Occipital lobe (tissue), 2 donors: Measurements from ENCODE around the gene DRC7. TPM values are rescaled to one million over a fixed set of nuclear protein-coding genes. Genes with fewer than 3 reads are reported as not detected.
"Not testable (repeated sequence)": the region's sequence is repeated elsewhere in the genome, so short reads cannot be mapped to it uniquely, and the experiment has no call there.

ENCODE experiments used
- DNase-seq: peaks from one replicate; lab custom pipeline; 2025; lab: John Stamatoyannopoulos, UW
- total RNA-seq: library from RNA; depleted of rRNA; stranded (reverse); fragments of >200 nt; gene quantifications from one replicate; pipeline ENCODE4 v1.2.3, GENCODE V29; 2014

DRC7 gene
- total RNA-seq, 1 donor from 2014 or later = 0.78 TPM

- DNase-seq = not testable (repeated sequence)
Observed at GRCh38 chr16:57712569-57712968, 18.0 kb downstream of the DRC7 start.

- no peak for DNase-seq
Observed at GRCh38 chr16:57713596-57713995, 19.0 kb downstream of the DRC7 start.

DNA sequence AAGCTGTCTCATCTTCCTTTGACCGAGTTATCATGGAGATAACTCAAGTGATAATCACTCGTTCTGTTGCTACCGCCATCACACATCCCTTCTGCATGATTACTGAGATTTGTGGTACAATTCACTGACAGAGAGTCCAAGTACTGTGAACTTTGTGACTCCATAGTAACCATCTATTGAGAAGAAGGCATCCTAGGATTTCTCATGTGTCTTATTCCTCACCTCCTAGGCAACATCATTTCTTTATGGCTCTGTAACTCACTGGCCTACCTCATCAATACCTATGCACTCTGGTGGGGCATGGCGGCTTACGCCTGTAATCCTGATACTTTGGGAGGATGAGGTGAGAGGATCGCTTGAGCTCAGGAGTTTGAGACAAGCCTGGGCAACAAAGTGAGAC lies 19.4 kb downstream of the DRC7 start:
- no peak for DNase-seq

GRCh38 chr16:57720142-57720575 lies 25.6 kb downstream of the DRC7 start:
- DNase-seq = no peak

DNA sequence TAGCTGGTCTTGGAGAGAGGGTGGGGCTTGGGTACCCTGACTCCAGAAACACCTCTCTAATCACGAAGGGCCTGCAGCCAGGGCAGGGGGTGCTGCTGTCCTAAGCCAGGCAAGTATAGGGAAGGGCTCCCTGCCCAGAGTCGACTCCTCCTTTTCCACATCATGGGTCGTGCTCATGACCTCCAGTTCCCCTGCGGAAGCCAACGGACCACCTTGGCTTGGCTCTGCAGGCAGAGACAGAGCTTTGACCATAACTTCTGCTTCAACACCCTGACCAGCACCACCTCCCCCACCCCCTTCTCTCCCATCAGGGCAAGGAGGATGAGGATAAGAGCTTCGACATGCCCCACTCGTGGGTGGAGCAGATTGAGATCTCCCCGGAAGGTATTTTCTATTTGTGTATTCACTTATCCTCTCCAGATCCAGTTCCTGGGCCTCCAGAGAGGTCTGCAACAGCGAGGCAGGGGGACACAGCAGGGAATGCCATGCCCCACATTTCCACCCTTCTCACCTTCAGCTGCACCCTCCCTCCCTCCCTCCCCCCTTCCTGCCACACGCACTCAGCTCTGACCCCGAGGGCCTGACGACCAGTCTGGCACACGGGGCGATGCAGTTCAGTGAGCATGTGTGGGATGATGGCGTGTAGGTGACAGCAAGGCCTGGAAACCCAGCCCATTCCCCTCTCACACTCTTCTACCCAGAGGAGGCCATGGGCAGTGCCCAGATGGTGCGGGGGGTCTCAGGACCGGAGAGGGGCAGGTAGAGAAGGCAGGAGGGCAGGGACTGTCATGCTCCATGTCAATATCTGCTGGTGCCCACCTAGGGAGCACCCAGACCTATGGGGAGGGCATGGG lies 27.0 kb downstream of the DRC7 start:
- no peak for DNase-seq

GRCh38 chr16:57722210-57722499 lies 27.5 kb downstream of the DRC7 start:
- no peak for DNase-seq

DNA sequence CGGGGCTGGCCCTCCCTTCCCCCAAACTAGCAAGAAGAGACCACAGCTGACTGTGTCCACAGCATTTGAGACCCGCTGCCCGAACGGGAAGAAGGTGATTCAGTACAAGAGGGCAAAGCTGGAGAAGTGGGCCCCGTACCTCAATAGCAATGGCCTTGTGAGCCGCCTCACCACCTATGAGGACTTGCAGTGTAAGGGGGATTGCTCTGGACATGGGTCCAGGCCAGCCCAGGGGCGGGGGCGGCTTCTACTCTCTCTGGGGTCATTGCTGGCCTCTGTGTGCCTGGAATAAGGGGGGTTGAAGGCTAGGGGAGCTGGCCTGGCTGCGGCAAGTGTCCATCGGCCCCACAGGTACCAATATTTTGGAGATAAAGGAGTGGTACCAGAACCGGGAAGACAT lies 28.0 kb downstream of the DRC7 start:
- no peak for DNase-seq

GRCh38 chr16:57723170-57723569 lies 28.6 kb downstream of the DRC7 start:
- no peak for DNase-seq

DNA sequence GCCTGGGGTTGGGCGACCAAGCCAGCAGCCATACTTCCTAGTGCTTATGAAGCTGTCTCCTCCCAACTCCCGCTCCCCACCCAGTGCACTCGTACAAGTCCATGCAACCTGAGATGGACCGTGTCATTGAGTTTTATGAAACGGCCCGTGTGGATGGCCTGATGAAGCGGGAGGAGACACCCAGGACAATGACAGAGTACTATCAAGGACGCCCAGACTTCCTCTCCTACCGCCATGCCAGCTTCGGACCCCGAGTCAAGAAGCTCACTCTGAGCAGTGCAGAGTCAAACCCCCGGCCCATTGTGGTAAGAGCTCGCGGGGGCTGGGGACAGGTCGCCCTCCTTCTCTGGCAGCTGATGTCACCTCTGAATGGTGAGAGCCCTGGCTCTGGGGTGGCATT lies 29.9 kb downstream of the DRC7 start:
- DNase-seq = no peak

DNA sequence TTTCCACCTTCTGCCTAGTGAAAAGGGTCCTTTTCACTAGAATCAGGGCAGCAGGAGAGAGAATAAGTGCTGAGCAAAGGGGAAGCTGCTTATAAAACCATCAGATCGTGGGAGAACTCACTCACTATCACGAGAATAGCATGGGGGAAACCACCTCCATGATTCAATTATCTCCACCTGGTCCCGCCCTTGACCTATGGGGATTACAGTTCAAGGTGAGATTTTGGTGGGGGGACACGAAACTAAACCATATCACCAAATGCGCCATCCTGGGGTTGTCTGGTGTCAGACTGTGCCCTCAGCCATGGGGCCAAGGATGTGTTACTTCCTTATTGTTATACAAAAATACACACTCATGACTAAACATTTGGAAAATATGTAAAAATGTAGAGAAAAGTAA lies 30.5 kb downstream of the DRC7 start:
- DNase-seq = no peak

DNA sequence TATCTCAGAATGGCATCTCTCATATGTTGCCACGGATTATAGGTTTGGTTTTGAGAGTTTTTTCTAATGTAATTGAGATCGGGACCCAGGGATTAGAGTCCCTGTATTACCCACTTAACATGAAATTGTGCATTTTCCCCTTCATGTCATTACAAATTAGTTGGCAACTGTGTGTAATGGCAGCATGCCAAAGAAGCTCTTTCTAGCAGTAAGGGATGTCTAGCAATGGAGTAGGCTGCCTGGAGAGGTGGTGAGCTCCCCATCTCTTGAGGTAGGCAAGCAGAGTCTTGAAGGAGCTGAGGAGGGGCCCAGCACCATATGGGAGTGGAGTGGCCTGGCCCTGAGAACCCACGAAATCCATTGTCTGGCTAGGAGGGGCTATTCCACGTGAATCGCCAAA lies 30.9 kb downstream of the DRC7 start:
- DNase-seq = no peak

- no peak for DNase-seq
Observed at GRCh38 chr16:57725976-57726375, 31.4 kb downstream of the DRC7 start.

DNA sequence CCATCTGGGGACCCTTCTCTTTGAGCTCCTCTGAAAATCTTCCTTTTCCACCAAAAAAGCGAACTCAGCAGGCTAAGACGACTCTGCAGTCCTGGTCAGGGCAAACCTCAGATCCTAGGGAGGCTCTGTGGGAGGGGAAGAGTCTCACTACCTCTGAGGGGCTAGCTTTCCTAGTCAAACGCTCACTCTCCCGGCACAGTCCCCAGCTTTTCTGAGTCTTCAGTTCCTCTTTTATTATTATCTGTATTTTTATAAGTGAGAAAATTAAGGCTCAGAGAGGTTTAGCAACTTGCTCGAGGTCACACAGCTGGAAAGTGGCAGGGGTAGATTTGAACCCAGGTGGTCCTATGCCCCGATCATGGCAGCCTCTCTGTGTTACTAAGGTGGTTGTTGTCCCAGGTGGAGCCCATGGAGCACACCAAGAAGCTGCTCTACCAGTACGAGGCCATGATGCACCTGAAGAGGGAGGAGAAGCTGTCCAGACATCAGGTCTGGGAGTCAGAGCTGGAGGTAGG lies 31.9 kb downstream of the DRC7 start:
- no peak for DNase-seq

DNA sequence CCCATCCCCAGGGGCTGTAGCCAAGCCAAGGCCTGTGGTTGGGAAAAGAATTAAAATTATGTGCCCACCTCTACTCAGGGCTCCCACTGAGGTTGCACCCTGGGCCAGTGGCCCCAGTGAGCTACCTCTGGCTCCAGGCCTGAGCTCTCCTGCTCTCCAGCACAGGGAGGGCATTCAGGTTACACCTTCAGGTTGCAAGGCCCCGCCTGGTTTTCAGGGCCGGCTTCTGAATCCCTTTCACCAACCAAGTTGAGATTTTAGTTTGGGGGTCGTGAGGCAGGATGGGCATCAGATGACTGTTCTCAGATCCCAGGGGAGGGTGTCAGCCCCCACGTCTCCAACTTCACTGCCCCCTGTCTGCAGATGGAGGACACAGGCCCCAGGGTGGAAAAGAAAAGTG lies 33.0 kb downstream of the DRC7 start:
- DNase-seq = no peak

DNA sequence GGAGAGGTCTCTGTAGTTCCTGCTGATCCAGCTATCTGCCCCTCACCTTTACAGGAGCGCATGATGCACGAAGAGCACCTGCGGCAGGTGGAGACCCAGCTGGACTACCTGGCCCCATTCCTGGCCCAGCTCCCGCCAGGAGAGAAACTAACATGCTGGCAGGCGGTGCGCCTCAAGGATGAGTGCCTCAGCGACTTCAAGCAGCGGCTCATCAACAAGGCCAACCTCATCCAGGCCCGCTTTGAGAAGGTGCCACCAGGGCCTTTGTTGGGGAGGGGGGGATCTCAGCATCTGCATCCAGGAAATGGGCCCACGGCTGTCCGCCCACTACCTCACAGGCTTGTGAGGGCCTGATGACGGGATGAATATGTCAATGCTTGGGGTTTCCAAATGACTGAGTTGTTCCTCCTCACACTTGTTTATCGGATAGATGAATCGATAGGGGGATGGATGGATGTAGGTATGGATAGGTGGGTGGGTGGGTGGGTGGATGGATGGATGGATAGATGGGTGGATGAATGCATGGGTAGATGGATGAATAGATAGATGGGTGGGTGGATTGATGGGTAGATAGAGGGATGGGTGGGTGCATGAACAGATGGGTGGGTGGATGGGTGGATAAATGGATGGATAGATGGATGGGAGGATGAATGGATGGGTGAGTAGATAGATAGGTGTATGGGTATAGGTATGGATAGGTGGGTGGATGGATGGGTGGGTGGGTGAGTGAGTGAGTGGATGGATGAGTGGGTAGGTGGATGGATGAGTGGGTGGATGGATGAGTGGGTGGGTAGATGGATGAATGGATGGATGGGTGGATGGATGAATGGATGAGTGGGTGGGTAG lies 34.0 kb downstream of the DRC7 start:
- DNase-seq = no peak

GRCh38 chr16:57729182-57729484 lies 34.5 kb downstream of the DRC7 start:
- no peak for DNase-seq

GRCh38 chr16:57729852-57730251 lies 35.2 kb downstream of the DRC7 start:
- not testable (repeated sequence) for DNase-seq

DNA sequence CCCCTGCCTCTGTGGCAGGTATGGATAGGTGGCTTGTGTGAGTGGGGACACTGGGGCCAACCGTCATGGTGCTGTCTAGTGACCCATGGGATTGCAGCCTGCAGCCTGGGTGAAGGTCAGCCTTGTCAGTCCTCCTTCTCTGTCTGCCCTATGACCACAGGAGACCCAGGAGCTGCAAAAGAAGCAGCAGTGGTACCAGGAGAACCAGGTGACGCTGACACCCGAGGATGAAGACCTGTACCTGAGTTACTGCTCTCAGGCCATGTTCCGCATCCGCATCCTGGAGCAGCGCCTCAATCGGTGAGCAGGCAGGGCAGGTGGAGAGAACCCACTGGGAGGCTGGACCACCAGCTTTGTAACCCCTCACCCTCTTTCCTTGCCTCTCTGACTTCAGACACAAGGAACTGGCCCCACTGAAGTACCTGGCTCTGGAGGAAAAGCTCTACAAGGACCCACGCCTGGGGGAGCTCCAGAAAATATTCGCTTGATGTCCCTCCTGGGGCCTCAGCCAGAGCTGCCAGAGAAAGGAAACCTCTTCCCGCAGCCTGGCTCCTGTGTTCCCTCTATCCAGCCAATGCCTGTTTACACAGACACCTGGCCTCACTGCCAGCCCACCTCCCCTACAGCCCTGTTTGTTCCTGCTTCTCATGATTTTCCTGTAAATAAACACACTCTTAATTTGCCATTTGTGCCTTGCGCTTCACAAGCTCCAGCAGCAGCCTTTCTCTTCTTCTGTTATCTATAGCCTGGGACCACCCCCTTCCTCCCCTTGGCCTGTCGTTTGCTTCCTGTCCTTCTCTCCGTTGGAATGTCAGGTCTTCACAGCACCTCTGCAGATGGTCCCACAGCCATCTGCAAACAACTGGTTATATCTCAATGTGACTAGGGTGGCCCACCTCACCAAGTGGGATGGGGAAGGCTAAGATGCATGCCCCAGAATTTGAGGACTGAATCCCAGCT lies 36.4 kb downstream of the DRC7 start:
- no peak for DNase-seq

DNA sequence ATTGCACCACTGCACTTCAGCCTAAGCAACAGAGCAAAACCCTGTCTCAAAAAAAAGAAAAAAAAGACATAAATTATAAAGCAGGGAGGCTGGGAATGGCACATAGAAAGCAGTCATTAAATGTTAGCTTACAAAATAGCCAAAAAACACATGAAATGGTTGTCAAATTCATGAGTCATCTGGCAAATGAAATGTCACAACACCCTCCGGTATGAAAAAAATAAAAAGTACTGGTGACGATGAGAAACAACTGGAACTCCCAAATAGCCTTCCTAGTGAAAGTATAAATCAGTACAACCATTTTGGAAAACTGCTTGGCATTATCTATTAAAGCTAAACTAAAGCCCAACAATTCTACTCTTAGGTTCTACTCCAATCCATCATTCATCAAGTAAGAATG lies 37.4 kb downstream of the DRC7 start:
- DNase-seq = no peak

GRCh38 chr16:57732714-57733113 lies 38.1 kb downstream of the DRC7 start:
- DNase-seq = no peak

- DNase-seq = no peak
Observed at GRCh38 chr16:57734308-57734924, 39.8 kb downstream of the DRC7 start.
